Osteocyte (in vitro differentiated cells): ENCODE data around the gene VAV3. TPM values are rescaled to one million over a fixed set of nuclear protein-coding genes. Genes with fewer than 3 reads are reported as not detected.

Source experiments
- DNase-seq: peaks from one replicate; pipeline ENCODE4 v3.0.0; 2021; ENCODE audit warnings: mixed read lengths; ENCODE audit not compliant: unreplicated experiment; ENCODE audit errors: extremely low spot score
- H3K27ac Mint-ChIP-seq: one replicate; pipeline ENCODE4 v1.8.0; 2021; ENCODE audit warnings: mild to moderate bottlenecking, mixed read lengths; ENCODE audit not compliant: unreplicated experiment
- H3K27me3 Mint-ChIP-seq: one replicate; pipeline ENCODE4 v1.8.0; 2021; ENCODE audit warnings: mixed read lengths; ENCODE audit not compliant: unreplicated experiment
- H3K36me3 Mint-ChIP-seq: one replicate; pipeline ENCODE4 v1.8.0; 2021; ENCODE audit warnings: mixed read lengths; ENCODE audit not compliant: unreplicated experiment
- H3K4me1 Mint-ChIP-seq: one replicate; pipeline ENCODE4 v1.8.0; 2021; ENCODE audit warnings: mixed read lengths; ENCODE audit not compliant: unreplicated experiment
- H3K4me3 Mint-ChIP-seq: one replicate; pipeline ENCODE4 v1.8.0; 2021; ENCODE audit warnings: mild to moderate bottlenecking, moderate library complexity, mixed read lengths; ENCODE audit not compliant: unreplicated experiment
- H3K9me3 Mint-ChIP-seq: one replicate; pipeline ENCODE4 v1.8.0; 2021; ENCODE audit warnings: mixed read lengths; ENCODE audit not compliant: unreplicated experiment
- total RNA-seq: library from RNA; stranded (reverse); gene quantifications from 2 replicates; pipeline ENCODE4 v1.2.1, GENCODE V29; 2021
- TF ChIP-seq, protein P1 (sequence below): fragments of 200-600 bp; sonication (generic); IDR thresholded peaks from 2 replicates; pipeline ENCODE4 v1.5.0; 2021; ENCODE audit warnings: antibody characterized with exemption, mild to moderate bottlenecking, moderate library complexity

Gene VAV3
- total RNA-seq, 1 donor from 2014 or later, result not detected

DNA sequence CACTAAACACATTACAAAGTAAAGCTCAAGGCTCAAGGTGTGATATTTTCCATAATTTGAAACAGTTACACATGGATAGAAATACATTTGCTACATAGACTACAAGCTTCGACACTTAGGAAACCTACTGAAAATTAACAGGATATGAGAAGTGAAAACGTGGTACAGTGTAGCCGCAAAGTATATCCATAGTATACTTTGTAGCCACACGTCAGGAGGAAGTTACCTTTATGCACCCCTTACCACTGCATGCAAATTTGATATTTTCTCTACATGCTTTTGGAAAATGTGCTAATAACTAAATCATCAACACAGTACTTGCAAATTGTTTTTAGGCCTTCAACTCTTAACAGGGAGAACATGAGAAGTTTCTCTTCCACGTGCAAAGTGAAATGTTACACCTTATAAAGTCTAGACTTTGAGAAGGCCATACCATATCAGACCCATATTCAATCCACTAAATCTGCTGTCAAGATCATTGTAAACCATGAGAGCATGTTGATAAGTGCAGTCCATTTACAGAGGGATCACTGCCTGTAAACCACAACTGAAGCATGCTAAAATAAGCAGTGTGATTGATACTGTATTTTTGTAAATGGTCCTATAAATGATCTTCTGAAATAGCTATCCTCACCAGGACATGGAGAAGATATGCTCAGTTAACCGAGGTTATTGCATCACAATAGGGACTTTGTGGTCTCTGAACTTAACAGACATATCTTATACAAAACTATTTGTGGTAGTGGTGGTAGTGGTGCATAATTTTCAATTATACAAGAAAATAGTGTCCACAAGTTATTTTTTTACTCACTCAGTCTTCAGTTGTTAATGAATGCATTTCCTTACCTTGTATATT, 64.7 kb downstream of the VAV3 start:
- Mint-ChIP-seq H3K27me3 (peaks cover 5% of the 10 kb centered on the region), H3K4me1 (no peaks in the 10 kb centered on the region), H3K4me3 (no peak overlapping the region), H3K36me3 (no peaks in the 10 kb centered on the region), H3K27ac (no peak overlapping the region), H3K9me3 (no peaks in the 10 kb centered on the region)
- TF ChIP-seq, protein P1, sequence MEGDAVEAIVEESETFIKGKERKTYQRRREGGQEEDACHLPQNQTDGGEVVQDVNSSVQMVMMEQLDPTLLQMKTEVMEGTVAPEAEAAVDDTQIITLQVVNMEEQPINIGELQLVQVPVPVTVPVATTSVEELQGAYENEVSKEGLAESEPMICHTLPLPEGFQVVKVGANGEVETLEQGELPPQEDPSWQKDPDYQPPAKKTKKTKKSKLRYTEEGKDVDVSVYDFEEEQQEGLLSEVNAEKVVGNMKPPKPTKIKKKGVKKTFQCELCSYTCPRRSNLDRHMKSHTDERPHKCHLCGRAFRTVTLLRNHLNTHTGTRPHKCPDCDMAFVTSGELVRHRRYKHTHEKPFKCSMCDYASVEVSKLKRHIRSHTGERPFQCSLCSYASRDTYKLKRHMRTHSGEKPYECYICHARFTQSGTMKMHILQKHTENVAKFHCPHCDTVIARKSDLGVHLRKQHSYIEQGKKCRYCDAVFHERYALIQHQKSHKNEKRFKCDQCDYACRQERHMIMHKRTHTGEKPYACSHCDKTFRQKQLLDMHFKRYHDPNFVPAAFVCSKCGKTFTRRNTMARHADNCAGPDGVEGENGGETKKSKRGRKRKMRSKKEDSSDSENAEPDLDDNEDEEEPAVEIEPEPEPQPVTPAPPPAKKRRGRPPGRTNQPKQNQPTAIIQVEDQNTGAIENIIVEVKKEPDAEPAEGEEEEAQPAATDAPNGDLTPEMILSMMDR, result no peak
- DNase-seq, result no peak

- peaks cover 9% of the 10 kb centered on the region for H3K27me3 Mint-ChIP-seq
- DNase-seq, result no peak
- no peaks in the 10 kb centered on the region for H3K4me1 Mint-ChIP-seq
- H3K27ac Mint-ChIP-seq, result no peak overlapping the region
- TF ChIP-seq, protein P1, result no peak
- H3K4me3 Mint-ChIP-seq, result no peak overlapping the region
- H3K36me3 Mint-ChIP-seq, result no peaks in the 10 kb centered on the region
- no peaks in the 10 kb centered on the region for H3K9me3 Mint-ChIP-seq
Observed at GRCh38 chr1:107899655-107900054, 65.3 kb downstream of the VAV3 start.

DNA sequence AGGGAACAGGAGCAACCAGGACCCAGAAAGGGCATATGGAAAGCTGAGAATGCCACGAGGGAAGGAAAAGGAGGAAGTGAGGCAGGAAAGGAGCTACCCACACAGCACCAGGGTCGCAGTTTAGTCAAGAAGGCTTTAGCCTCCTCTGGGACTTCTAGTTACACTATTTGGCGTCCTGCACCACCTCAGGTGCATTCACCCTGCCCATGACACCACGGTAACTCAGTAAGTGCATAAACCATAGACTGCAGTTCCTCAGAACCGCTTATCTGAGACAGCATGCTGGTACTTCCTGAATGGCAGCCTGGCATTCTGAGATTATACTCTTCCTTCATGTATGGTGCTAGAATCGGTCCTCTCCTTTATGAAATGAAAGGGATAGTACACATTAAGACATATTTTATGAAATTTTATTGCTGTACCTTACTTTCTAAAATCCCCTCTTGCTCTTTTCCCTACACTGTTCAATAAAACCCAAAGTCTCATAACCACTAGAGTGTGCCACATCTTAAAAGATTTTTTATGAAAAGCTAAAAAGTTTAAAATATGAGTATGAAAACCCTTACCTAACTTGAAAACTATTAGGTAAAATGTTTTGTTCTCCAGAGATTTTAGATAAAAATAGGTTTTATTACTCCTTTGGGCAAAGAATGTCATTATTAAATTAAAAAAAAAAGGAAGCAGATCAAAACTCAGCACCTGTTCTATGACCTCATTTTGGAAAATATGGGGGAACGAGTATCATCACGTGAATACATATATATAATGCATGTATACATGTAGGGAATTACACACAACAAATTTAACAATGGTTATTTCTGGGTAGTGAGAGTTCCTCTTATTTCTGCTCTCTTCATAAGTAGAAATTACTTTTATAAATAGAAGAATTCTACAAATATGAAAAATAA, 67.3 kb downstream of the VAV3 start:
- no peaks in the 10 kb centered on the region for H3K36me3 Mint-ChIP-seq
- no peaks in the 10 kb centered on the region for H3K9me3 Mint-ChIP-seq
- peaks cover 1% of the 10 kb centered on the region for H3K4me1 Mint-ChIP-seq
- H3K27ac Mint-ChIP-seq, result no peak overlapping the region
- no peak overlapping the region for H3K4me3 Mint-ChIP-seq
- peaks cover 6% of the 10 kb centered on the region for H3K27me3 Mint-ChIP-seq
- DNase-seq, result no peak
- TF ChIP-seq, protein P1, result no peak

- Mint-ChIP-seq H3K36me3 (no peaks in the 10 kb centered on the region), H3K4me3 (no peak overlapping the region), H3K4me1 (peaks cover 3% of the 10 kb centered on the region), H3K27me3 (peaks cover 6% of the 10 kb centered on the region), H3K9me3 (no peaks in the 10 kb centered on the region), H3K27ac (no peak overlapping the region)
- TF ChIP-seq, protein P1, result no peak
- no peak for DNase-seq
Observed at GRCh38 chr1:107896936-107897335, 68.0 kb downstream of the VAV3 start.

GRCh38 chr1:107896401-107896800, 68.6 kb downstream of the VAV3 start:
- Mint-ChIP-seq H3K4me3 (no peak overlapping the region), H3K27me3 (peaks cover 6% of the 10 kb centered on the region), H3K4me1 (peaks cover 3% of the 10 kb centered on the region), H3K36me3 (no peaks in the 10 kb centered on the region), H3K9me3 (no peaks in the 10 kb centered on the region), H3K27ac (no peak overlapping the region)
- TF ChIP-seq, protein P1, result no peak
- DNase-seq, result no peak
